AG04449 (cell line): ENCODE results near the gene FHIT.

Experiments
- CTCF ChIA-PET: fragments of 350-600 bp; formaldehyde crosslinking; extraction: SDS; loops from one replicate; lab custom pipeline; 2021; ENCODE audit warnings: antibody characterized with exemption; lab: Yijun Ruan, JAX
- POLR2A ChIA-PET: fragments of 400-600, 350-600 bp; formaldehyde crosslinking; extraction: SDS; loops from one replicate; lab custom pipeline; 2020; ENCODE audit warnings: antibody characterized with exemption, inconsistent platforms; lab: Yijun Ruan, JAX
- DNase-seq: peaks from one replicate; pipeline ENCODE4 v3.0.0-alpha.2; 2010; ENCODE audit warnings: low read depth, low spot score
- H3K4me3 ChIP-seq: 2 replicates; pipeline ENCODE4 v1.5.1; 2011; ENCODE audit warnings: low read depth, mild to moderate bottlenecking, control low read depth, low read length
- CTCF ChIP-seq: IDR thresholded peaks from one replicate; pipeline ENCODE4 v1.5.1; 2011; ENCODE audit warnings: mild to moderate bottlenecking, moderate library complexity, low read length, control low read depth, inconsistent platforms; ENCODE audit not compliant: insufficient read depth; ENCODE audit errors: missing control alignments

FHIT gene

GRCh38 chr3:60886518-60886917 is 364.7 kb downstream of the FHIT start:
- H3K4me3 ChIP-seq: no peak overlapping the region
- no peak for DNase-seq
- ChIA-PET POLR2A (no interaction called here), CTCF (no interaction called here)
- TF ChIP-seq CTCF: no peak

GRCh38 chr3:60884005-60884404 is 367.2 kb downstream of the FHIT start:
- POLR2A ChIA-PET: no interaction called here
- DNase-seq: no peak
- TF ChIP-seq CTCF: no peak
- no peak overlapping the region for H3K4me3 ChIP-seq
- CTCF ChIA-PET: no interaction called here

DNA sequence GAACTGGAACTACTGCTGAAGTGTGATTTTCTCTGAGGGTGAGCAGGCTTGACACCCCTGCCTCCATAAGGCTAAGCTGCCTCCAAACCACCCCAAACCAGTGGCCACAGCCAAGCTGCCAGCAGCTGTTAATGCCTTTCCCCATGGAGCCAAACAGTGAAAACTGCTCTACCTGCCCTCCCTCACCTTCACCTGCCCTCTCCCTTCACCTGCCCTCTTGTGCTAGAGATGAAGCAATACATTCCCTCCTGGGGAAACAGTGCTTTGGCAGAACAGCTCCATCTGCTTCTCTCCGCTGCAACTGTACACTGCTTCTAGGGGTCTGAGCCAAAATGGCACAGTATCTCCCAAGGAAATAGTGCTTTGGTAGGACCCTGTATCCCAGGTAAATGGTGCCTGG is 374.1 kb downstream of the FHIT start:
- DNase-seq: no peak
- no peak overlapping the region for H3K4me3 ChIP-seq
- ChIA-PET POLR2A (no interaction called here), CTCF (no interaction called here)
- no peak for TF ChIP-seq CTCF

DNA sequence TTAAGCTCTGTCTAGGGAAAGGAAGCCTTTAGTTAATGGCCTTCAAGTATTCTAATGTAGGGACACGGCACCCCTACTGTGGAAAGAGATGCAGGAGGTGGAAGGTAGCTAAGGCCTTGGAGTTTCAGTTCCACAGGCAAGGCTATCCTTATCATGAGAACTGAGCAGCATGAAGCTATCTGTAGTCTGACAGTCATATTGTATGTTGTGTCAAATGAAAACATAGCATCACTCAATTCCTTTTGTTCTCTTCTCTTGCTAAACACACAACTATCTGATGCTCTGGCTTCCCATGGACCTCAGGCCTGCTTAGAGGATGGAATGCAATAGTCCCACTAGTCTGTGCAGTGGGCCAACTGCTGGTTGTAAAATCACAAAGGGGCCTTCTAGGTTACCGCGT is 380.9 kb downstream of the FHIT start:
- no peak for DNase-seq
- no peak for TF ChIP-seq CTCF
- CTCF ChIA-PET: no interaction called here
- POLR2A ChIA-PET: no interaction called here
- H3K4me3 ChIP-seq: no peak overlapping the region

DNA sequence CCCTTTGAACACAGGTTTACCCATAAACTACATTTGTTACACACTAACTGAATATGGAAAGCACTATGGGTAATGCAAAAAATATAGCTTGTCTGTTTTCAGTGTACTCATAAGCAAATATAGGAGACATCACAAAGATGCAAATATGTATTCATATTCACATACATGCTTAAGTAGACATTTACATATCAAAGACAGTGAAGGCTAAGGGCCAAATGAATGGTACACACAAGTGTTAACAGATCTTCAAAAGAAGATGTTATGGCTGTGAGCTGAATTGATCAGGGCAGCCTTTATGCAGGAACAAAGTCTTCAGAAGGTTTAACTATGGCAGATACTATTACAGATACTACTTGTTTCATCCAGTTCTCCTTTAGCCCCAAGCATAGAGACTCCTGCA is 384.1 kb downstream of the FHIT start:
- H3K4me3 ChIP-seq: no peak overlapping the region
- CTCF ChIA-PET: no interaction called here
- TF ChIP-seq CTCF: no peak
- POLR2A ChIA-PET: no interaction called here
- no peak for DNase-seq

DNA sequence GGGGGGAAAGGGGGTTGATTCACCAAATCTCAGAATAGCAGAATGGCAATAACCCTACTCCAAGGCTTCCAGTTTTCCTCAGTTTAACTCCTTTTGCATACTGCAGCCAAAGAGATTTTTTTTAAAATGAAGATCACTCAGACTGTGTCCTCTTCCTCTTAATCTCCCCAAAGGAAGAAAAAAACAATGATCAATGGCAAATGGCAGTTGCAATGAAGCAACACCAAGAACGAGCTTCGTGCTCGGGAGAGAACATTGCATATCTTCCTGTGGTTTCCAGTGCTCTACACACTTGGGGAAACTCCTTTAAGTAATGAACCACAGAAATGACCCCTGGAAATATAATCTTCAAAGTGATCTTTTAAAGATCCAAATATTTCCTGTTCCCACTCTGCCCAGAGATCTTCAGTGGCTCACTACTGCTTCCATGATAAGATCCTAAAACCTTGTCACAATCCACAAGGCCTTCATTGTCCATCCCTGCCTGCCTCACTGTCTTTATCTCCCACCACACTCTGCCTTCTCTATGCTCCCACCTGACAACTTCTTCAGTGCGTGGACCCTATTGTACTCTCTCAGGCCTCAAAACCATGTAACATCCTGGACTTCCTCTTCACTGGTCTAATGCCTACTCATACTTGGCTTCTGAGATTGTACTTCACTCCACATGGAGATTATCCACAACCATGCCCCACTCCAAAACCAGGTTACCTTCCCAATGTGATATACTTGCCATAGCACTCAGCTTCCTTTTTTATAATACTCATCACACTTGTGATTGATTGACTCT is 394.8 kb downstream of the FHIT start:
- ChIA-PET POLR2A (no interaction called here), CTCF (no interaction called here)
- TF ChIP-seq CTCF: no peak
- no peak for DNase-seq
- H3K4me3 ChIP-seq: no peak overlapping the region
